T-helper 1 cell treated with Interleukin-12 subunit alpha and Interleukin-12 subunit beta and Interleukin-4 antibody, amounts not matched to agents 30 ng/mL and 1 ng/mL, for 36 hours (primary cell): Measurements from ENCODE around the gene ISLR. TPM values are rescaled to one million over a fixed set of nuclear protein-coding genes. Genes with fewer than 3 reads are reported as not detected.

Experiments
- intact Hi-C: fragments of 100-400 bp; cut with micrococcal nuclease; formaldehyde crosslinking; loops from one replicate; pipeline ENCODE4 v1.15.1; 2024
- total RNA-seq: library from RNA; stranded (reverse); gene quantifications from 2 replicates; pipeline ENCODE4 v1.2.3, GENCODE V29; 2022

The ISLR gene
- total RNA-seq, 1 donor from 2014 or later: not detected

- intact Hi-C loops: no loop called here
These were observed 38.1 kb downstream of the ISLR start for GRCh38 chr15:74211656-74212055.

- intact Hi-C loops: no loop called here
These were observed 39.0 kb downstream of the ISLR start for GRCh38 chr15:74212494-74212893.

- intact Hi-C loops: no loop called here
These were observed 40.4 kb downstream of the ISLR start for GRCh38 chr15:74213858-74214284.

- intact Hi-C loops: no loop called here
These were observed 41.0 kb downstream of the ISLR start for GRCh38 chr15:74214324-74215021.

- intact Hi-C loops: no loop called here
These were observed 42.4 kb downstream of the ISLR start for GRCh38 chr15:74215958-74216357.

- intact Hi-C loops: no loop called here
These were observed 43.4 kb downstream of the ISLR start for GRCh38 chr15:74216949-74217348.

- intact Hi-C loops: no loop called here
These were observed 44.7 kb downstream of the ISLR start for GRCh38 chr15:74217907-74218885.

GRCh38 chr15:74220475-74221248, 47.2 kb downstream of the ISLR start:
- intact Hi-C loops: no loop called here

GRCh38 chr15:74221399-74222239, 48.1 kb downstream of the ISLR start:
- intact Hi-C loops: no loop called here

- intact Hi-C loops: no loop called here
These were observed 49.0 kb downstream of the ISLR start for GRCh38 chr15:74222240-74223119.

GRCh38 chr15:74225928-74226327, 52.4 kb downstream of the ISLR start:
- intact Hi-C loops: no loop called here

Other genes with a start within 250 kb of the ISLR start
- 1.0 and 1.7 TPM in 2 replicates for gene LOXL1, start 247.2 kb upstream of the ISLR start, total RNA-seq
- 10.6 and 11.7 TPM in 2 replicates for gene STOML1, start 181.4 kb upstream of the ISLR start, total RNA-seq
- 111 and 130 TPM in 2 replicates for gene PML, start 179.0 kb upstream of the ISLR start, total RNA-seq
- 0.17 TPM in 1 of 2 replicates, not detected in the other for gene GOLGA6A, start 91.2 kb upstream of the ISLR start, total RNA-seq
- gene ISLR2, start 43.1 kb upstream of the ISLR start, total RNA-seq: not detected in 2 replicates
- gene STRA6, start 29.1 kb downstream of the ISLR start, total RNA-seq: 0.17 TPM in 1 of 2 replicates, not detected in the other
- gene CCDC33, start 62.6 kb downstream of the ISLR start, total RNA-seq: not detected in 2 replicates
- not detected in 2 replicates for gene CYP11A1, start 193.9 kb downstream of the ISLR start, total RNA-seq